ENCODE measurements around the gene FBLN2.
"Not testable (repeated sequence)": the region's sequence is repeated elsewhere in the genome, so short reads cannot be mapped to it uniquely, and the experiment has no call there.

FBLN2 gene

GRCh38 chr3:13547591-13548371 lies 1.1 kb upstream of the FBLN2 start:
- no peak for DNase-seq

GRCh38 chr3:13549623-13550422 lies 898 bp downstream of the FBLN2 start:
- no peak for DNase-seq

GRCh38 chr3:13550423-13550690 lies 1.4 kb downstream of the FBLN2 start:
- no peak for DNase-seq

- DNase-seq = no peak
Measured at GRCh38 chr3:13550791-13551360, 2.0 kb downstream of the FBLN2 start.

- DNase-seq = peak in 1 of 51 donors; percentile 12
Measured at GRCh38 chr3:13552857-13553652, 4.1 kb downstream of the FBLN2 start.

GRCh38 chr3:13553686-13554085 lies 4.8 kb downstream of the FBLN2 start:
- DNase-seq = no peak

GRCh38 chr3:13555753-13556152 lies 6.8 kb downstream of the FBLN2 start:
- peak in 1 of 51 donors; percentile 37 for DNase-seq

GRCh38 chr3:13556207-13556606 lies 7.3 kb downstream of the FBLN2 start:
- no peak for DNase-seq

- DNase-seq = no peak
Measured at GRCh38 chr3:13556917-13557316, 8.0 kb downstream of the FBLN2 start.

GRCh38 chr3:13557417-13557816 lies 8.5 kb downstream of the FBLN2 start:
- no peak for DNase-seq

- DNase-seq = no peak
Measured at GRCh38 chr3:13557926-13558325, 9.0 kb downstream of the FBLN2 start.

- no peak for DNase-seq
Measured at GRCh38 chr3:13558651-13559050, 9.7 kb downstream of the FBLN2 start.

- DNase-seq = no peak
Measured at GRCh38 chr3:13559764-13560525, 11.0 kb downstream of the FBLN2 start.

GRCh38 chr3:13561376-13561775 lies 12.5 kb downstream of the FBLN2 start:
- DNase-seq = no peak

- no peak for DNase-seq
Measured at GRCh38 chr3:13561967-13562366, 13.0 kb downstream of the FBLN2 start.

- DNase-seq = not testable (repeated sequence)
Measured at GRCh38 chr3:13562421-13562820, 13.5 kb downstream of the FBLN2 start.

GRCh38 chr3:13563321-13563720 lies 14.4 kb downstream of the FBLN2 start:
- DNase-seq = no peak

- DNase-seq = no peak
Measured at GRCh38 chr3:13563911-13564310, 15.0 kb downstream of the FBLN2 start.

GRCh38 chr3:13564751-13565560 lies 16.0 kb downstream of the FBLN2 start:
- DNase-seq = no peak
